HG03280 (cell line): ENCODE data around the gene HLCS.
"Not testable (repeated sequence)": the region's sequence is repeated elsewhere in the genome, so short reads cannot be mapped to it uniquely, and the experiment has no call there.

Source experiments
- ATAC-seq: cut with Tn5 transposase; IDR thresholded peaks from one replicate; pipeline ENCODE4 v1.9.1; 2021; ENCODE audit warnings: mild to moderate bottlenecking, moderate library complexity; ENCODE audit not compliant: unreplicated experiment

The HLCS gene

DNA sequence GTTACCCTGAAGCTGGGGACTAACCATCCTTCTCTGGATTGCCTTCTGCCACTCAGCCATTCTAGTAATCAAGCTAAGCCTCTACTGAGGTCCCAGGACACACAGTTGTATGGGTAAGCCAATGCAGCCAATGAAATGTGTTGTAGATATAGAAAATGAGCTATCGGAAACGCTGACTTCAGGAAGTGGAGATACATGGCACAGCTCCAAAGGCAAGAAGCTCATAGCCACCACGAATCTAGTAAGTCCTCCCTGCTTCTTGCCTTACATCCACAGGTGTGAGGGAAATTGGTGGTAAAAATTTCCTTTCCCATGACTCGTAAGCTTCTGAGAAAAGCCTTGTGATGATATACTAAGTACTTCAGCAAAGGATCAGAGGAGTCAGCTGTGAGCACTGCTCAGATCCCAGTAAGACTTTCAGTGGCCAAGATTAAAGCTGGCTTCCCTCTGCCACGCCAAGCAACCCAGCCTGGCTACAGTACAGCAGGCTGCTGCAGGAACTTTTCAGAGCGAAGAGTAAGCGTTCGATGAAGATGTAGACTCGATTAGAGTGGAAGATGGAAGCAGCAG, 149.8 kb downstream of the HLCS start:
- no peak for ATAC-seq

GRCh38 chr21:36816026-36816425, 150.4 kb downstream of the HLCS start:
- not testable (repeated sequence) for ATAC-seq

DNA sequence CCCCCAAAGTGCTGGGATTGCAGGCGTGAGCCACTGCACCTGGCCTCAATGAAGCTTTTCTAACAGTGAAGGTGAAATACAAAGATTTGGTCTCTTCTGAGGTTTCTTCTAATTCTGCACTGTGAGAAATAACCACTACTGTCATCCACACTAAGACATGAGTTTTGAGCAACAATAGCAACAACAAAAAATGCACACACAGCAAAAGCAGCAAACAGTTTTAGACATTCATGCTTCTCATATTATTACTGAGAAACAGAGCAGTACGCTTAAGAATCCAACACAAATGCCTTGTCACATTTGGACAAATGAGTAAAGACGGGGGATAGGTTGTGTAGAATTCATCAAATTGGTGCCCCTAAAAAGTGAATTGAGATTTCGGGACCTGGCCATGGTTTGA, 151.2 kb downstream of the HLCS start:
- no peak for ATAC-seq

- no peak for ATAC-seq
Observed at GRCh38 chr21:36813052-36813451, 153.4 kb downstream of the HLCS start.

- ATAC-seq, result no peak
Observed at GRCh38 chr21:36811762-36812161, 154.7 kb downstream of the HLCS start.

DNA sequence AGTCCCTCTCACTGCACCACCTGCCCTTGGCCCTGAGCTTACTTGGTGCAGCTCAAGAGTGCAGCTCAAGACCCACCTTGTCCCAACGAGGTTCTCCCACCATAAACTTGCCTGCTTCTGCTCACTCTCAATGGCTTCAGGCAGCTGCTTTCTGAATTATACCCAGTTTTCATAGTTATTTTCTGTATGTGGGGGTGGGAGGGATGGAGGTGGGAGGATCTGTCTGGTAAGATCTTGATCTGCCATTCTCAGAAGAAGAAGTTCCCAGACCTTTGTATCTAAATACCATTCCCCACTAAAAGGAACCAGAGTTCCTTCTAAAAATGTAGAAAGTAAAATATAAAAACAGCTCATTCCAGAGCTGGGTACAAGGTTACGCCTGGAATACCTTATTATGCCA, 156.0 kb downstream of the HLCS start:
- ATAC-seq, result no peak

GRCh38 chr21:36807422-36807928, 159.0 kb downstream of the HLCS start:
- ATAC-seq, result no peak

DNA sequence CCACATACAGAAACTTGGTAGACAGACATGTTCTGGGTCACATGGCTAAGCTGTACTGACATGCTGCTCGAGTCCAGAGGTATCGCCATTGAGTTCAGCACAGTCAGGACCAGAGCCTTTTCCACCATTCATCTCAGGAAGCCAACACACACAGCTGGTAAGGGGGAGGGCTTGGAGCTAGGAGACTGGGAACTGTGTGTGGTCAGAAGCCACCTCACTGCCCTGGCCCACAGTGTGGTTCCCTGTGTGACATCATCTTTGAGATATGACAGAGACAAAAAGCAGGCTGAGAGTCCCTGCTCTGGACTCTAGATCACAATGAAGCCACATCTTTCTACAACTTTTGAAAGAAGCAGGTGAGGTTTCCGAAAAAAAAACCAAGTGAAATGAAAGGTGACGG, 160.4 kb downstream of the HLCS start:
- no peak for ATAC-seq

GRCh38 chr21:36804874-36805611, 161.4 kb downstream of the HLCS start:
- ATAC-seq, result no peak

GRCh38 chr21:36803816-36804439, 162.5 kb downstream of the HLCS start:
- ATAC-seq, result no peak

DNA sequence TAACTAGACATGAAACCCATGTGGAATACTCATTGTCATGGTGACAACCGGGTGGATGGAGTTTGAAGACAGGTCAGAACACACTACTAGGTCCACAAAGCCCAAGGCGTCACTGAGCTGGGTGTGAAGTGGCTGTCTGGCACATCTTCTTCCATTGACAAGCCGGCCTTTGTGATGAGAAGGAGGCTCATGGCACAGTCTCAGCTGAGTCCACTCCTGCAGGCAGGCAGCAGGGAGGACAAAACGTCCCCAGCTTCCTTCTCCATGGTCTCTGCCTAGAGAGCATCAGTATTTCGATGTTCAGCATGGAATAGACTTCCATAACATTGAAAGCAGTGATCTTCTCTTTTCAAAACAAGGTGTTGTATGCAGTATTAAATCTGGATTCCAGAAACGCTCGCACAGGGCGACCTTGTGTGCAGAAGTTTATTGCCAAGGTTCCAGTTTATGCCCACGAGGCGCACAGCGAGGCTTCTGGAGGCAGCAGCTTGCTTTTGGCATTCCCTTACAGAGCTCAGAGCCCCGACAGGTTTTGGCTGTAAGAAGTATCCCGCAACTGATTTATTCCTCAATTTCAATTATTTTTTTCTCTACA, 163.3 kb downstream of the HLCS start:
- ATAC-seq, result no peak

DNA sequence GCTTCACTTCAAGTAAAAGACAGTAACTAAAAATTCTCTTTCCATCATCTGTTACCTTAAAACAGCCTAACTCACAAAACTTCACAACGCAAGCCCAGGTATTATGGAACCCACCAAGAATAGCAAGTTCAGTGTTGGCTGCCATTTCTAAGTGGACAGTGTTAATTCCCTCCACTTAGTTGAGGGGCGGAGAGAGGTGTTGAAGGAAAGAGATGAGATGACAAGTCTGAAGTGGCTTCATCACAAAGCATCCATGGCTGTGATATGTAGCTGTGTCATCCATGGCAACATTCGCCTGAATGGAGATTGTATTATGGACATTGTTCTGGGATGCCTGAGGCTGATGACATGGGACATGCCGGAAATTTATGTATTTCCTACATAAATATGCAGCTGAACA, 165.7 kb downstream of the HLCS start:
- no peak for ATAC-seq

GRCh38 chr21:36799869-36800268, 166.6 kb downstream of the HLCS start:
- no peak for ATAC-seq

GRCh38 chr21:36798491-36798890, 168.0 kb downstream of the HLCS start:
- ATAC-seq, result no peak

- no peak for ATAC-seq
Observed at GRCh38 chr21:36796070-36796469, 170.4 kb downstream of the HLCS start.

- no peak for ATAC-seq
Observed at GRCh38 chr21:36792505-36792967, 173.9 kb downstream of the HLCS start.

DNA sequence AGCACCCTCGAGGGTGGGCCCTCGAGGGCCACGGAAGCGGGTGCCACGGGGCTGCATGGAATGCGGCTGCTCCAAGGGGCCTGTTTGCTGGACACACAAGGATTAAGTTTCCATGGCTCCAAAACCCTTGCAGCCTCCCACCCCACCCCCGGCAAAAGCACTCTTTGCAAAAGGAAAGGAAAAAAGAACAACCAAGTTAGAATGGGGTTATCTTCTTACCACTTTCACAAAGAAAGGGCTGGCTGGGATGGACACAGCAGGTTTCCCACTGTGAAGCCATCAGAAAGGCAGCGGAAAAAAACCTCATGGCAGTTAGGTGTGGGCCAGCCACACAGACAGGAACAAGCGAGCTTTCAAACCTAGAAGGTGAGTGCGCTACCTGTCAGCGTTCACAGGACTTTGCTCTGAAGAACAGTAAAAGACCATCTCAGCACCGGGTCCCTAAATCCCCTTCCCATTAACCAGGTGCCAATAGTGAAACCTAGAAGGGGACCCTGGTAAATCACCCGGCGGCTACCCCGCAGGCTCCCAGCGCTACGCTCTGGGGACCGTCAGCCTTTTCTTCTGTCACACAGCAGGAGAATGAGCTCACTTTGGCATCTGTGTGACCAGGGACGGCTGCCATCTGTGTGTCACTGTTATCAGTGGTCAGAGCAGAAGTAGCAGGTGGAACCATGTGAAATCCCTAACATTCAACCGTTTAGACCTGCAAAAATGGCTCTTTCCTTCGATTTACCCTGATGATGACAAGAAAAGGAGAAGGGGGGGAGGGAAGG, 174.6 kb downstream of the HLCS start:
- no peak for ATAC-seq

DNA sequence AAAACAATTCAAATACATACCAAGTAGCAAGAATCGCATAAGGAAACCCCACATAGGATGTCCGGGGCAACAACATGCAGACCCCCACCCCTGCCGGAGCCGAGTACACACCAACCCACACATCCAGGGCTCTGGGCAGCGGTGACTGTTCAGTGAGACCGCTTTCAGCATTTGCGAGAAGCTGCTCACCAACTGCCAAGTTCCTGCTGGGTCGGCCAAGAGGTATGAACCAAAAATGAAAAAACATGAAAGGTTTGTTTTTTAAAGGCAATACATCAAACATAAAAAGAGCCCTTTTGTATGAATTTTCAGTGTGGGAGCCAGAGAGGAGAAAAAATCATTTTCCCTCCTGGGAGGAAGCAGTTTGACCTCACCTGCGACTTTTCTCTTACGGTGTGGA, 175.3 kb downstream of the HLCS start:
- no peak for ATAC-seq

- ATAC-seq, result no peak
Observed at GRCh38 chr21:36790616-36791015, 175.9 kb downstream of the HLCS start.

DNA sequence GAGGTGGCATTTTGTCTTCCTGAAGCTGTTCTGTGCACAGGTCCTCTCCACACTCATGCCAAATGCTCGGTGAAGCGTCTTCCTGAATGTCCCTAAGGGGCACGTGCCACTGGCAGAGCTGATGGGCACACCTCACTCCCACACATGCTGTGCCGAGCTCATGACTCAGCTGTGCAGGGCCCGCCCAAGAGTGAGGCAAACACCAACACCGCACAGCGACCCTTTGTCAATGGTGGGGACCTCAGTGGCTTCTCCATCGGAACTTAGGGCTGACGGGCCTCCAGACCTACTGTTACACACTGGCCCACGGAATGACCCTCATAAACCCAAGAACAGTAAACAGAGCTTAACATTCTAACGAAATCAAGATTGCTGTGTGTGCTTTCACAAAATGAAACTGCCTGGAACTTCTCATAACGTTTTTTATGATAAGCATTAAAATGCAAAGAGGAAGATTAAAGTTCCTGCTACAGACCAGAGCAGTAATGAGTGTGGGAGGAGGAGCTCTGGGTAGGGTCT, 178.3 kb downstream of the HLCS start:
- ATAC-seq, result no peak

- ATAC-seq, result no peak
Observed at GRCh38 chr21:36786186-36786585, 180.3 kb downstream of the HLCS start.
